ENCODE results near the gene POLR1E. TPM values are rescaled to one million over a fixed set of nuclear protein-coding genes. Genes with fewer than 3 reads are reported as not detected.

POLR1E gene, protein sequence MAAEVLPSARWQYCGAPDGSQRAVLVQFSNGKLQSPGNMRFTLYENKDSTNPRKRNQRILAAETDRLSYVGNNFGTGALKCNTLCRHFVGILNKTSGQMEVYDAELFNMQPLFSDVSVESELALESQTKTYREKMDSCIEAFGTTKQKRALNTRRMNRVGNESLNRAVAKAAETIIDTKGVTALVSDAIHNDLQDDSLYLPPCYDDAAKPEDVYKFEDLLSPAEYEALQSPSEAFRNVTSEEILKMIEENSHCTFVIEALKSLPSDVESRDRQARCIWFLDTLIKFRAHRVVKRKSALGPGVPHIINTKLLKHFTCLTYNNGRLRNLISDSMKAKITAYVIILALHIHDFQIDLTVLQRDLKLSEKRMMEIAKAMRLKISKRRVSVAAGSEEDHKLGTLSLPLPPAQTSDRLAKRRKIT
- polyA plus RNA-seq (2013, experiment 1 of 2; ENCODE audit: insufficient read length), result 35.1 TPM
- polyA plus RNA-seq (2013, experiment 2 of 2; ENCODE audit: insufficient read length), result 33.8 TPM

DNA sequence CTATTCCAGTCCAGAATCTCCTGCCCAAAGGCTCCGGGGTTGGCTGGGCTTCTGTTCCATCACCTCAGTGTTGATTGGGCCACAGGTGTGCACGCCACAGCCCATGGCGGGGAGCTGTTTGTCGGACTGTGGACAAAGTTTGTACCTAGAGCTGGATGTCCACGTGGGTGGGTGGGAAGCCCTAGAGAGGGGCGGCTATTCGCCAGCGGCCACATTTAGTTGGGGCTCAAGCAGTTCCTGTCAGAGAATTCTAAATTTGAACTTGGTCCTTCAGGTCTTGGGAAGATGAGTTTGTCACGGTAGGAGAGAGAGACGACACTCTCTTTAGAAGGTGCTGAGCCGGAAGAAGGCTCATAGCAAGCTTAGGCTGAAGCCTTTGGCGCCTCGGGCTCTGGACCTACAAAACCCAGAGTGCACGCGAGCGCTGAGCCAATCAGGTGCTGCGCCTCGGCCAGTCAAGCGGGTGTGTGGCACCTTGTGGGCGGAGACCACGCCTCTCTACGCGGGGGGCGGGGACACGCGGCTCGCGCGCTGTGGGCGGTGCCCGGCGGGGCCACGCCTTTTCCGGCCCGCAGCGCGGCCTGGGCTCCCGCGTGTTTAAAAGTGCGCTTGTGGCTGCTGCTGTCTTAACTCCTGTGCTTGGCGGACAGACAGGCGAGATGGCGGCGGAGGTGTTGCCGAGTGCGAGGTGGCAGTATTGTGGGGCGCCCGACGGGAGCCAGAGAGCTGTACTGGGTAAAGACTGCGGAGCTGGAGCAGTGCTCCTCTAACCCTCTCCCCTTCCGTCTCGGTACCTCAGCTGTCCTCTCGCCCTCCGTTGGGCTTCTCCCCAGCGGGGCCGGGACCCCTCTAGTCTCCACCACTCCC lies at the start of gene POLR1E:
Gene POLR1E (plus strand): TSS at position 560 of the 867 bp plus-strand sequence. CDS start 100 bp downstream, at position 660.
- DNase-seq, result peak; percentile 91

DNA sequence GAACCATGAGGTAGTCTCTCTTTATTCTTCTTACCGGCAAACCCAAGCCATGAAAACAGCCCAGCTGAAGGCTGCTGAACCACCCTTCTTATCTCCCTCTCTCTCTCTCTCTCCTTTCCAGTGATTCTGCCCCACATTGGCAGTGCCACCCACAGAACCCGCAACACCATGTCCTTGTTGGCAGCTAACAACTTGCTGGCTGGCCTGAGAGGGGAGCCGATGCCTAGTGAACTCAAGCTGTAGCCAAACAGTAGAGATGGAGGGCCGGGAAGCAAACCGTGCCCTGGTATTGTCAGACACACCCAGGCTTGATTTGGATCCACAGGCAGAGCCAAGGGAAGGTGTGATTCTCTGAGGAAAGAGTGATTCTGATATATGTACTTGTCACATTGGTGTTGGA lies 49.2 kb upstream of the POLR1E start:
- DNase-seq, result no peak

DNA sequence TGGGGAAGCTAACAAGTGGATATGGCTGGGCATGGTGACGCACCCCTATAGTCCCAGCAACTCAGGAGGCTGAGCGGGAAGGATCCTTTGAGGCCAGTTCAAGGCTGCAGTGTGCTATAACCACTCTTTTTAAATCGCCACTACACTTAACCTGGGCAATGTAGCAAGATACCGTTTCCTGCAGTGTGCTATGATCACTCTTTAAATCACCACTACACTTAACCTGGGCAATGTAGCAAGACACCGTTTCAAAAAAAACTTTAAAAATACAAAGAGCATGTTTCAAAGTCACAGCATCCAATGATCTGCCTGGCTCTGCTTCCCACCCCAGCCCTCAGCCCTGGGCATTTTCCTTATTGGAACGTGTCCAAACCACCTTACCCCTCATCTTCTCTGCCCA lies 48.7 kb upstream of the POLR1E start:
- DNase-seq, result no peak

DNA sequence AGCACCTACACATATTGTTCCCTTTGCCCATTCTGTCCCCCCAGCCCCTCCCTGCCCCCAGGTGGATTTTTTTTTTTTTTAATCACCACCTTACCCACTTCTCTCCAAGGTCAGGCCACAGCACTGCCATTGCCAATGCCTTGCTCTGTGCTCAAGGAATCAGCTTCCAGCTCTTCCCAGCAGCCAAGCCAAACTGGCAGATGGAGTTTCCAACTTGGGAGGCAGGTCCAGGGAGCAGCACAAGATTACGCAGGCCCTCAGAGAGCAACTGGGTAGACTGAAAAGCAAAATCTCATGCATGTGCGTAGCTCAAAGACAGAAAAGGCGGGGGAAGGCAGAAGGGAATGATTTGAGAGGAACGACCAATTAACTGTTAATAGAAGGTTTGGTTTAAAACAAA lies 48.1 kb upstream of the POLR1E start:
- no peak for DNase-seq

DNA sequence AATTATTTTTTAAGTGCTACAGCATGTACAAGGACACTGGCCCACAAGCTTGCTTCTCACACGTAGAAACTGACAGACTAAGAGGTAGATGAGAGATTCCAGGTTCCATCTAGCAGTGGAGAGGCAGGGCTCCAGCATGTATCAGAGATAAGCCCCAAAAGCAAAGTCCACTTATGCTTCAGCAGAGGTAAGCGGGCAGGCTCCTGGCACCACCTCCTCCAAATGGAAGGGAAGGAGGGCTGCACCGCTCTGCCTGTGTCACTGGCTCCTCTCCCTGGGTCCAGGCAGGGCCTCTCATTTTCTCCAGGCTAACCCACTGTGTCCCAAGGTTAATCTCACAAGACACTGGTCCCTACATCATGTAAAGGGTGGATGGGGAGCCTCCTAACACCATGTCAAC lies 47.4 kb upstream of the POLR1E start:
- no peak for DNase-seq

DNA sequence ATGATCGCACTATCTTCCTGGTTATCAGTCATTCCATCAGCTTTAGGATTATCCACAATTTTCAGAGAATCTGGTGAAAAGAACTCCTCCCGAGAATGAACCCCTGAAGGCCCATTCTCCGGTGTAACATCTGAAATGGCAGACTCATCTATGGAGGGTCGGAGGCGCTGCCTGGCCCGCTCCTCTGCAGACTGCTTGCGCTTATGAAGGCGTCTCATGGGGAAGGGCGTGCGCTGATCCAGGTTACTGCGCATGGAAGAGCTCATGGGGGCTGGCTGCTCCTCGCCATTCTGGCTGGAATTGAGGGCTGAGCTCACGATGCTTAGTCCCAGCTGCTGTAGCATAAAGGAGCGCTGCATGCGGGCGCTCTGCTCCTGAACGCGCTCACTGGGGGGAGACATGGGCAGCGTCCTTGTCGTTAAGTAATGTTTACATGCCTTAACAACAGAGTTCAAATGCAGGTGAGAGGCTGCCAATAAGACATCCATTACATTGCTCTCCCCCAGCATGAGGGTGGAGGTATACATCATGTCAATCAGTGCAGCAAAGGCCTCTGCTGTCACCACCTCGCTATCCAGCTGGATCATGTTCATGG lies 43.9 kb upstream of the POLR1E start:
- no peak for DNase-seq

DNA sequence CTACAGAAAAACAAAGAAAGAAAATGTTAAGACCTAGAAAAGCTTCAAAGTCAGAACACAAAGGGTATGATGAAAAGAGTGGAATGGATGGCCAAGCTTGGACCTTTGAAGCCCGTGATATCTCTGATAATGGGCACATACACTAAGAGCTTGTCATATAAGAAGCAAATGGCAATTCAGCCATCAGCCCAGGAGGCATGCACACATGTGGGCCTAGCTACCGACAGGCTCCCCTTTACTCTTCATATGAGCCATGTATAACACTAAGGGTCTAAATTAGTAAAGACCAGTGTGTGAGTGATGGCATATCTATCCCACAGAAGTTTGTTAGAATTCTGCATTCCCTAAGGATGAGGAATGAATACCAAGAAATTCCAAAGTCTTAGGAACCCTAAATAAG lies 43.2 kb upstream of the POLR1E start:
- DNase-seq, result no peak

DNA sequence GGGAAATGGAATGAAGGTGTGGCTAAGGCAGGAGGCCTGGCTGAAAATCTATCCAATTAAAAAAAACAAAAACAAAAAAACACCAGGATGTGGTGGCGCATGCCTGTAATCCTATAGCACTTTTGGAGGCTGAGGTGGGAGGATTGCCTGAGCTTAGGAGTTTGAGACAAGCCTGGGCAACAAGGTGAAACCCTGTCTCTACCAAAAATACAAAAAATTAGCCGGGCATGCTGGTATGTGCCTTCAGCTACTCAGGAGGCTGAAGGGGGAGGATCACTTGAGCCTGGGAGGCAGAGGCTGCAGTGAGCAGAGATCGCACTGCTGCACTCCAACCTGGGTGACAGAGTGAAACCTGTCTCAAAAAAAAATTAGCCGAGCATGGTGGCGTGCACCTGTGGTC lies 42.2 kb upstream of the POLR1E start:
- no peak for DNase-seq

DNA sequence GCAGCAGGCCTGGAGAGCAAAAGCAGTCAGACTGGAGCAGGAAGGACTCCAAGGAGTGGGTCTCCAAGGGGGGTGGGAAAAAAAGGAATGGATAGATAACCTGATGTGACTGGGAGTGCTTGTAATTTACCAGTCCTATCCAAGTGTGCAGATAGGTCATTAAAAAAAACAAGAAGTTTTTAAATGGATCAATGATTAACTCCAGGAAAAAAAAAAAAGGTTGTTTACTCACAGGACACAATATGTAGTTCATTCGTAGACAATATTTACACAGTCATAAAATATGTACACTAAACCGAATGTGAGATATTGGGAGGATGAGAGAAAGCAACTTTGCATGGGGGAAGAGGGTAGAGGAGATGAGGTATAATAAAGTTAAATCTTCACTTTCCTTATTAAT lies 40.9 kb upstream of the POLR1E start:
- no peak for DNase-seq

DNA sequence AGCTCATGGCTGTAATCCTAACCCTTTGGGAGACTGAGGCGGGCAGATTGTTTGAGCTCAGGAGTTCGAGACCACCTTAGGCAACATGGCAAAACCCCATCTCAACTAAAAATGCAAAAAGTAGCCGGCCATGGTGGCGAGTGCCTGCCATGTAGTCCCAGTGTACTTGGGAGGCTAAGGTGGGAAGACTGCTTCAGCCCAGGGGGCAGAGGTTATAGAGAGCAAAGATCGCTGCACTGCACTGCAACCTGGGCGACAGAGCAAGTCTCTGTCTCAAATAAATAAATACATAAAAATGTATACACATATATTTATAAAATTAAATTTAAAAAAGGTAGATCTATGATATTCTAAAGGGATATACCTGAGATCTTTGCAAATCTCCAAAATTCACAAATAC lies 39.9 kb upstream of the POLR1E start:
- no peak for DNase-seq

DNA sequence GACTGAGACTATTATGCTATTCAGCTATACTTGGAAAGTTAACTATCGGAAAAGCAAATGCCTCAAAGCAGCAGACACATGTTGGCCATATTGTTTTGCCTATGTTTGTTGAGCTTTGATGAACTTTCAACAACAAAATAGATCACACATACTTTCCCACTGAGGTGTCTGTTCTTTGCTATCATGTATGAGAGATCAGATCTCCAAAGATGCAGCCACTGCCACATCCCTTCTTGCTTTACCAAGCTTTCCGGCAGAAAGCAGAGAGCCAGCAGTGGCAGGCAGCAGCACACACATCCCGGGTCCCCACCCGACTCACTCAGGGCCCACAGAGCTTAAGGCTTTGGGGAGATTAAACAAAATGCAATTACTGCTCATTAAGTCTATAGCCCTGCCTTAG lies 39.3 kb upstream of the POLR1E start:
- no peak for DNase-seq

DNA sequence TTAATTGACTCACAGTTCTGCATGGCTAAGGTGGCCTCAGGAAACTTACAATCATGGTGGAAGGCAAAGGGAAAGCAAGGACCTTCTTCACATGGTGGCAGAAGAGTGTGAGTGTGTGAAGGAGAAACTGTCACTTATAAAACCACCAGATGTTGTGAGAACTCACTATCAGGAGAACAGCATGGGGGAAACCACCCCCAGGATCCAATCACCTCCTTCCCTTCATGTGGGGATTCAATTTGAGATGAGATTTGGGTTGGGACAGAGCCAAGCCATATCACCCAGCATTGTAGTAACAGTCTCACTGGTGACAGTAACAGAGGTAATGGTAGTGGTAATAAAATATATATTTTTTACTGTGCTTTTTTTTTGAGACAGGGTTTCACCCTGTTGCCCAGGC lies 38.6 kb upstream of the POLR1E start:
- DNase-seq, result no peak

DNA sequence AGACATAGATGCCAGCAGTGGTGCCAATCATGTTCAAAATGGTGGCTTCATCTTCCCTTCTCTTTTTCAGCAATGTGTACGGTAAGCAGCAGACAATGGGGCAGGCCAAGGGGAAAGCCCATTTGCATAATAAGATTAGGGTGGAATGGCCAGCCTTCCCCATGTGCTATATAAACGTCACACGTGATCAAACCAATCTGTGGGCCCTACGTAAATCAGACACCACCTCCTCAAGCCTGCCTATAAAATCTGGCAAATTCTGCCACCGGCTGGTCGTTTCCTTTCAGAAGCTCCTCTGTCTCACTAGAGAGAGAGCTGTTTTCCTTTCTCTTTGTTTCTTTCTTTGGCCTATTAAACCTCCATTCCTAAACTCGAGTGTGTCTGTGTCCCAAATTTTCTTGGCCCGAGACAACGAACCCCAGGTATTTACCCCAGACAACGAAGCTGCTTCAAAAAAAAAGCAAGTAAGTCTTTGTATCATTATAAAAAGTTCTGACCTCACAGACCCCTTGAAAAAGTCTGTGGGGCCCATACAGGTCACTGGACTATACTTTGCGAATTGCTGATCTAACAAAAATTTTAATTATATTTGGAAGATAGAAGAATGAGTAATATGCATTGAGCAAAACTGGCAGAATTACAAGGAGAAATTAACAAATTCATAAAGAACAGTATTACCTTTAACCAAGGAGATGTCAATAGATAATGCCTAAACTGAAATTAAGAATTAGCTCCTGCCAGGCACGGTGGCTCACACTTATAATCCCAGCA lies 35.7 kb upstream of the POLR1E start:
- DNase-seq, result no peak

DNA sequence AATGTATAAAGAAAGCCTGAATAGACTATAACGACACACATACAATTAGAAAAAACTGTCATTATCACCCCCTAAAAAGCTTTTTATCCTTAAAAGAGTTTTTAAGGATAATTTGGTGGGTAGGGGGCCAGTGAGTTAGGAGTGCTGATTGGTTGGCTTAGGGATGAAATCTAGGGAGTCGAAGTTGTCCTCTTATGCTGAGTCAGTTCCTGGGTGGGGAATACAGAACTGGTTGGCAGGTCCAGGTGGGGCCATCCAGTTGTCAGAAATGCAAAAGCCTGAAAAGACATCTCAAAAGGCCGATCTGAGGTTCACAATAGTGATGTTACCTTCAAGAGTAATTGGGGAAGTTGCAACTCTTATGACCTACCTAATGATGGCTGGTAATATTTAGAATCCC lies 34.1 kb upstream of the POLR1E start:
- DNase-seq, result no peak

DNA sequence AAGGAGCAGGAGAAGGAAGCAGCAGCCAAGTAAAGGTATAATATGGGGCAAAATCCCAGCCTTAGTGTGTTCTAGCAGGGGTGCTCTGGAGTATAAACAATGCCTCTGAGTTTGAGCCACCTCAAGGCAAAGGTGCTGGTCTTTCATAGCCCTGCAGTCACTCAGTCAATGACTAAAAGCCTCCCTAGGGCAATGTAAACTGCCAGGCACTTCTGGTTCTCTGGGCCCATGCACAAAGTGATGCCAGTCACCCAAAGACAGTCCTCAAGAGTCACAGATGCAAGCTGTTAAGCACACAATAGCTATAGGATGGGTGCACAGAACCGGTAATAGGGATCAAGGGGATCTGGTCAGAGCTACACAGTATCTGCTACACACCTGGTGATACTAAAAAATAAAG lies 33.1 kb upstream of the POLR1E start:
- DNase-seq, result no peak

DNA sequence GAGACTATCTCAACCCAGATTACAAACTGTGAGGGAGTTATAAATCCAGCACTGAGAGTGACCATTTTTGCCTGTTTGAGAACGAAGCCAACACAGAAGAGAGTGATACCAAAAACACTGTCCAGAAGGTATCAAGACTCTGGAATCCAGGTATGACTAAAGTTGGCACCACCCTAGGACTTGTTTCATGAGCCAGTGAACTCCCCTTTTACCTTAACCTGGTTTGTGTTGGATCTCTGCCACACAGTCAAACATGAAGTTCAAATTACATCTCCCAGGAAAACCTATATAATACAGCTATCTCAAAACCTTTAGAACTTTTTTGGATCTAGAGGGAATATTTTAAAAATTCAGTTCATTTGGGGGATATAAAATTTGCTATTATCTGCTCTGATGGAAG lies 31.9 kb upstream of the POLR1E start:
- no peak for DNase-seq

DNA sequence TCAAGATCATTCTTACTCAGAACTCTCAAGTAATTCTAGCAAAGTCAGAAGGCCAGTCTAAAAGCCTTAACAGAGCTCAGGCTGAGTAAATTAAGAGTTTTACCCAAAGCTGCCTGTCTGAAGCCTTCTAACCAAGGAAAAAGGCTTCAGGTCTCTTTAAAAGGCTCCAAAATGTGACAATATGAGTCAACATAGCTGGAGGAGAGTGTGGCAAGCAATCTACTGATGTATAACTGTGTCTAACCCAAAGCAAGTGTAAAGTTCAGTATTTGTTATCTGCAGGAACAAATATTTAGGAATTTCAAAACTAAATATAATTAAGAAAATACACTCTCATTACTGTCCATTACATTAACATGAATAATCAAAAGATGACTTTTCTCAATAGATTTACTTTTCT lies 31.5 kb upstream of the POLR1E start:
- DNase-seq, result no peak

DNA sequence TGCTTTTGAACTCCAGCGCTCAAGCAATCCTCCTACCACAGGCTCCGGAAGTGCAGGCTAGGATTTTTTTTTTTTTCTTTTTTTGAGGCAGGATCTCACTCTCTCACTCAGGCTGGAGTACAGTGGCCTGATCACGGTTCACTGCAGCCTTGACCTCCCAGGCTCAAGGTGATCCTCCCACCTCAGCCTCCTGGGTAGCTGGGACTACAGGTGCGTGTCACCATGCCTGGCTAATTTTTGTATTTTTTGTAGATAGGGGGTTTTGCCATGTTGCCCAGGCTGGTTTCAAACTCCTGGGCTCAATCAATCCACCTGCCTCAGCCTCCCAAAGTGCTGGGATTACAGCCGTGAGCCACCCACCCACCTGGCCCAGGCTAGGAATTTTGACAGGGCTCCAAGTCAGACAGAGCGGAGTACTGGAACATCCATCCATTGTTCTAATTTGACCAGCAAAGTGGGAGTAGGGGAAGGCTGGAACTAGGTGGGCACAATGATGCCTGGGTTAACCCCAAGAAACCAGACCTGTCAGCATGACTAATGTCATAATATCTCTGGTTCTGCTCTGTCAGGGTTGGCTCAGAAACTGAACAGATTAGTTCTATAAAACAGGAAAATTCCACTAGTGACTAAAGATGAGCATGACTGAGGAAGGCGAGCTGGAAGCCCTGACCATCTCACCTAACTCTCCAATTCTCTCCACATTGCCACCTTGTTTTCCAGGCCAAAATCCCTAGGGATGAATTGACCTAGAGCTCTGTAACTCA lies 29.7 kb upstream of the POLR1E start:
- DNase-seq, result no peak

DNA sequence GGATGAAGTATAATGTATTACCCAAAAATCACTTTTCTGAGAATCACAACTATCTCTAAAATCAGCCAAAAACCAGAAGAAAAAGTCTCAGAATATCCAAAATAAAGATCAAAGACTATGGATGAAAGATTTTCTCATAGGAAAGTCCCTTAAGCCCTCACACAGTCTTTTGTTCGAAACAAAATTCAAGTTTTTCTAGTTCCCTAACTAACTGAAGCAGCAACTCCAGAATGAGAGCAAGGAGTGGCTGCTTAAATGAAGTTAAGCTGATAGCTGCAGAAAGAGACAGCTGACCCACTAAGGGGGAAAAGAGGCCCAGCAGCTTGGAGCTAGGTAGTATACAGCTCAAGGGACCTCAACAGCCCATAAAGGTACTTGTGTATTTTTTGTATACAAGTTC lies 28.9 kb upstream of the POLR1E start:
- no peak for DNase-seq

DNA sequence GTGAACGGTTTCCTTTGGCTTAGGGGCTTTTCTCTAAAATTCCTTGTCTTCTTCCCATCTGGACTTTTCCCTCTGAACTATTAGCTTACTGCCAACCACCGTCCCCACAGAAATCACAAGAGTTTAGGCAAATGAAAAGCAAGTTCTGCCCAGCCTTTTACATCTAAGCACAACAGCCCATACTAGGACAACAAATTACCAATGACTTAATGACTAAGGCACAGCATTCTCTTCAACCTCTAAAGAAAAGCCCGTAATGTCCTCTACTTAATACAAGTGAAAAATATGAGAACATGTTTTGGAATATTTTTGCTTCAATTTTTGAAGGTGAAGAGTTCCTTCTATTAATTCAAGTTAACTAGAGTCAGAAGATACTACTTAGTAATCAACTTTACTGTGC lies 21.7 kb upstream of the POLR1E start:
- no peak for DNase-seq

DNA sequence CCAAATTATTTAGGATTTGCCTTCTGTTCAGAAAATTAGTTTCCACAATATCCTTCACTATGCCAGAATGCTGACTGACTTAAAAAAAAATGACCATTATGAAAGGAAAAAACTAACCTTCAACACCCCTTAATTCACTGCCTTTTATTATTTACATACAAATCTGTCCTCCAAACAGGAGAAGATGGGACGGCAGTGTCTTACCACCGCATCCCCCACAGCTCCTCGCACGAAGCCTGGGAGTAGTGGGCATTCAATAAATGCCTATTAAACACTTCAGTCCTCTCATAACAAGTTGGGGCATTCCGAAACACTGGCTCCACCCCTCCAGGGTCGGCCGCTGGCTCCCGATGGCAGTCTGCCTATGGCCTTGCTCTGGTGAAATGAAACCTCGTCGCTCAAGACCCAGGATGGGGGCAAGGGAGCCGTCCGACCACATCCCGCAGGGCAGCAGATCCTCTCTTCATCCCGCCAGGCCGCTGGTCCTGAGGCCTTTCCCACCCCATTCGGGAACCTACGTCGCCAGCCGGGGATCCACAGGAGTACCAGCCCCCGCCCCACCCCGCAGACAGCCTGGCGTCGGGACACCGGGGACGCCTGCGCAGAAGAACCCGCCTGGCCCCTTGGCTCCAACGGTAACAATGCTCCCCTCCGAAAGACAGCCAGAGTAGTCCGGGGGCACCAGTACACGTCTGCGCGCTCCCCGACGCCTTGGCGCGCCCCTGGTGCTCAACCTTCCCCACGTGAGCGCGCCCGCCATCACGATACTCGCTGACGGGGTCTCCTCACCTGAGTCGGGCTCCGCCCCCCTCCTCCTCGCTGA lies 21.1 kb upstream of the POLR1E start:
- DNase-seq, result peak; percentile 53

Measured in fibroblast of skin of abdomen (primary cell).